HEK293 (cell line): ENCODE results near the gene NAALADL2.

ENCODE experiments used
- CTCF ChIA-PET: fragments of 350-600 bp; formaldehyde crosslinking; extraction: SDS; loops from one replicate; lab custom pipeline; 2021; ENCODE audit warnings: antibody characterized with exemption; lab: Yijun Ruan, JAX
- POLR2A ChIA-PET: fragments of 300-600 bp; formaldehyde crosslinking; extraction: SDS; loops from one replicate; lab custom pipeline; 2020; ENCODE audit warnings: antibody characterized with exemption, inconsistent platforms; lab: Yijun Ruan, JAX
- H3K27ac ChIP-seq: fragments of 200-500 bp; sonication (Bioruptor generic); 2 replicates; pipeline ENCODE4 v1.5.1; 2014; ENCODE audit warnings: low read depth, low read length, control low read depth, inconsistent platforms; ENCODE audit errors: extremely low read depth
- H3K36me3 ChIP-seq, 2 experiments: fragments of 200-500 bp in 1 of 2; sonication (Bioruptor generic) in 1 of 2; 1 replicate in 1 of 2; 2 replicates in 1 of 2; pipeline ENCODE4 v1.5.1; 2014 to 2017; ENCODE audit warnings: inconsistent platforms in 2 of 2, low read length in 2 of 2; ENCODE audit not compliant: control insufficient read depth in 2 of 2, insufficient read depth in 1 of 2
- H3K4me1 ChIP-seq: fragments of 200-500 bp; sonication (Bioruptor generic); 2 replicates; pipeline ENCODE4 v1.5.1; 2014; ENCODE audit warnings: mild to moderate bottlenecking, low read length, inconsistent platforms; ENCODE audit not compliant: control insufficient read depth, insufficient read depth
- H3K4me3 ChIP-seq: 2 replicates; pipeline ENCODE4 v1.5.1; 2011; ENCODE audit warnings: low read depth, mild to moderate bottlenecking, control low read depth, low read length, moderate library complexity
- H3K9me3 ChIP-seq: fragments of 200-500 bp; sonication (Bioruptor generic); 2 replicates; pipeline ENCODE4 v1.5.1; 2014; ENCODE audit warnings: low read depth, low read length, inconsistent platforms; ENCODE audit not compliant: control insufficient read depth, insufficient read depth
- AEBP2 ChIP-seq: fragments of 450-650 bp; formaldehyde crosslinking; IDR thresholded peaks from 2 replicates; pipeline ENCODE4 v1.5.1; 2016; ENCODE audit warnings: missing biosample characterization, missing genetic modification characterization, borderline replicate concordance
- BCL11A ChIP-seq: fragments of 450-650 bp; formaldehyde crosslinking; IDR thresholded peaks from 2 replicates; pipeline ENCODE4 v1.5.1; 2016; ENCODE audit warnings: low read depth, missing biosample characterization, missing genetic modification characterization
- FEZF1 ChIP-seq: fragments of 450-650 bp; formaldehyde crosslinking; IDR thresholded peaks from 2 replicates; pipeline ENCODE4 v1.5.1; 2016; ENCODE audit warnings: missing biosample characterization, missing genetic modification characterization
- INSM2 ChIP-seq: fragments of 450-650 bp; formaldehyde crosslinking; IDR thresholded peaks from 2 replicates; pipeline ENCODE4 v1.5.1; 2016; ENCODE audit warnings: missing biosample characterization, missing genetic modification characterization
- PRDM6 ChIP-seq: fragments of 450-650 bp; formaldehyde crosslinking; IDR thresholded peaks from 2 replicates; pipeline ENCODE4 v1.5.1; 2017; ENCODE audit warnings: missing biosample characterization, missing genetic modification characterization
- SETDB1 ChIP-seq: IDR thresholded peaks from one replicate; pipeline ENCODE4 v1.6.1; 2017; ENCODE audit warnings: mild to moderate bottlenecking, low read length, moderate library complexity, mixed read lengths; ENCODE audit not compliant: insufficient read length
- SP2 ChIP-seq: fragments of 450-650 bp; formaldehyde crosslinking; IDR thresholded peaks from 2 replicates; pipeline ENCODE4 v1.5.1; 2016; ENCODE audit warnings: missing biosample characterization, missing genetic modification characterization
- SP7 ChIP-seq: fragments of 450-650 bp; formaldehyde crosslinking; IDR thresholded peaks from 2 replicates; pipeline ENCODE4 v1.5.1; 2016; ENCODE audit warnings: missing biosample characterization, missing genetic modification characterization
- ZNF169 ChIP-seq: fragments of 450-650 bp; formaldehyde crosslinking; IDR thresholded peaks from 2 replicates; pipeline ENCODE4 v1.5.1; 2016; ENCODE audit warnings: missing biosample characterization, missing genetic modification characterization
- ZNF23 ChIP-seq: fragments of 450-650 bp; formaldehyde crosslinking; IDR thresholded peaks from 2 replicates; pipeline ENCODE4 v1.5.1; 2016; ENCODE audit warnings: missing biosample characterization, missing genetic modification characterization, borderline replicate concordance
- ZNF239 ChIP-seq: fragments of 450-650 bp; formaldehyde crosslinking; IDR thresholded peaks from 2 replicates; pipeline ENCODE4 v1.5.1; 2016; ENCODE audit warnings: missing biosample characterization, missing genetic modification characterization
- ZNF302 ChIP-seq: fragments of 450-650 bp; formaldehyde crosslinking; IDR thresholded peaks from 2 replicates; pipeline ENCODE4 v1.5.1; 2016; ENCODE audit warnings: missing biosample characterization, missing genetic modification characterization, low read depth
- ZNF341 ChIP-seq: fragments of 450-650 bp; formaldehyde crosslinking; IDR thresholded peaks from 2 replicates; pipeline ENCODE4; 2016; ENCODE audit warnings: low read depth, missing biosample characterization, missing genetic modification characterization
- ZNF404 ChIP-seq: fragments of 450-650 bp; formaldehyde crosslinking; IDR thresholded peaks from 2 replicates; pipeline ENCODE4 v1.5.1; 2017; ENCODE audit warnings: missing biosample characterization, missing genetic modification characterization
- ZNF571 ChIP-seq: fragments of 450-650 bp; formaldehyde crosslinking; IDR thresholded peaks from 2 replicates; pipeline ENCODE4 v1.5.0; 2017; ENCODE audit warnings: missing biosample characterization, missing genetic modification characterization
- ZNF621 ChIP-seq: fragments of 450-650 bp; formaldehyde crosslinking; IDR thresholded peaks from 2 replicates; pipeline ENCODE4 v1.5.1; 2017; ENCODE audit warnings: missing biosample characterization, missing genetic modification characterization
- ZNF654 ChIP-seq: fragments of 450-650 bp; formaldehyde crosslinking; IDR thresholded peaks from 2 replicates; pipeline ENCODE4 v1.5.1; 2016; ENCODE audit warnings: low read depth, missing biosample characterization, missing genetic modification characterization
- ZNF658 ChIP-seq: fragments of 450-650 bp; formaldehyde crosslinking; IDR thresholded peaks from 2 replicates; pipeline ENCODE4; 2016; ENCODE audit warnings: missing biosample characterization, missing genetic modification characterization
- ZNF76 ChIP-seq: fragments of 450-650 bp; formaldehyde crosslinking; IDR thresholded peaks from 2 replicates; pipeline ENCODE4; 2016; ENCODE audit warnings: low read depth, missing biosample characterization, missing genetic modification characterization, borderline replicate concordance
- ZNF768 ChIP-seq: fragments of 450-650 bp; formaldehyde crosslinking; IDR thresholded peaks from 2 replicates; pipeline ENCODE4 v1.5.1; 2018; ENCODE audit warnings: missing biosample characterization, mild to moderate bottlenecking, missing genetic modification characterization
- ZNF843 ChIP-seq: fragments of 450-650 bp; formaldehyde crosslinking; IDR thresholded peaks from 2 replicates; pipeline ENCODE4 v1.5.1; 2016; ENCODE audit warnings: missing biosample characterization, missing genetic modification characterization

Gene NAALADL2

GRCh38 chr3:174958671-174959328, 99.7 kb downstream of the NAALADL2 start (continued):
- TF ChIP-seq INSM2 (tag by site-specific recombination) (no peak), AEBP2 (tag by site-specific recombination) (no peak), ZNF169 (tag by site-specific recombination) (no peak), ZNF23 (tag by site-specific recombination) (no peak), ZNF571 (tag by site-specific recombination) (no peak)

- H3K9me3 ChIP-seq = no peaks in the 10 kb centered on the region
- no peaks in the 10 kb centered on the region for H3K4me1 ChIP-seq
- CTCF ChIA-PET = no interaction called here
- no peaks in the 10 kb centered on the region for H3K36me3 ChIP-seq
- H3K4me3 ChIP-seq = no peak overlapping the region
- no peak for TF ChIP-seq ZNF768 (tag by site-specific recombination)
- TF ChIP-seq ZNF239 = no peak
- TF ChIP-seq ZNF76 (tag by site-specific recombination) = no peak
- no peak for TF ChIP-seq SETDB1
- no peak for TF ChIP-seq FEZF1
- POLR2A ChIA-PET = no interaction called here
- H3K27ac ChIP-seq = no peak overlapping the region
Measured at GRCh38 chr3:174959556-174960065, 100.5 kb downstream of the NAALADL2 start.

- ChIA-PET CTCF (no interaction called here), POLR2A (no interaction called here)
- Histone ChIP-seq H3K9me3 (no peaks in the 10 kb centered on the region), H3K36me3 (no peaks in the 10 kb centered on the region), H3K4me1 (no peaks in the 10 kb centered on the region), H3K27ac (no peak overlapping the region), H3K4me3 (no peak overlapping the region)
- TF ChIP-seq ZNF239 (no peak), ZNF658 (tag by site-specific recombination) (no peak), PRDM6 (tag by site-specific recombination) (no peak), ZNF621 (tag by site-specific recombination) (no peak), ZNF654 (no peak), ZNF404 (no peak), ZNF341 (tag by site-specific recombination) (no peak), BCL11A (no peak), SP2 (tag by site-specific recombination) (no peak), ZNF302 (no peak), ZNF843 (tag by site-specific recombination) (no peak), SP7 (tag by site-specific recombination) (no peak)
Measured at GRCh38 chr3:174960898-174961297, 101.8 kb downstream of the NAALADL2 start.
